NCI-H2227 treated with DMSO at 0.1 percent for 48 hours (cell line): ENCODE results near the gene SYCE1L.
A peak's percentile ranks its signal among the peaks of the same experiment; 100 is the strongest.
"Not testable (repeated sequence)": the region's sequence is repeated elsewhere in the genome, so short reads cannot be mapped to it uniquely, and the experiment has no call there.

Experiments used
- DNase-seq: peaks from one replicate; lab custom pipeline; 2025; lab: John Stamatoyannopoulos, UW

SYCE1L gene

DNA sequence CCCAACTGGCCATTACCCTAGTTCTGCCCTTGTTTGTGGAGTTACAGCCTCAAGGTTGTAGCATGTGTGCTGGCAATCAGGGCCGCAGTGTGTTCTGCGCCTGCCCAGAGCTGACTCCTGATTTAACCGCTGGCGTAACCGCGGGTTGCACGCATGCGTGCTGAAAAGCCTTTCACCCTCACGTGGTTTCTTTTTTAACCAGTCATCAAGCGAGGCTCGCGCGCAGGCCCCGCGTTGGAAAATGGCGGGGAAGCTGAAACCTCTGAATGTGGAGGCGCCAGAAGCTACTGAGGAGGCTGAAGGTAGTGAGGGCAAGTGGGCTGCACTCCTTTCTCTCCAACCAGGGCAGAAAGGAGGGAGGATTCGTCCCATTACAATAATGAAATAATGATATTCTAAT is at the start of gene SYCE1L:
Gene SYCE1L, plus strand, starts transcription at position 198 of the 400 bp plus-strand sequence. Its CDS starts 44 bp downstream, at position 242.
- no peak for DNase-seq

DNA sequence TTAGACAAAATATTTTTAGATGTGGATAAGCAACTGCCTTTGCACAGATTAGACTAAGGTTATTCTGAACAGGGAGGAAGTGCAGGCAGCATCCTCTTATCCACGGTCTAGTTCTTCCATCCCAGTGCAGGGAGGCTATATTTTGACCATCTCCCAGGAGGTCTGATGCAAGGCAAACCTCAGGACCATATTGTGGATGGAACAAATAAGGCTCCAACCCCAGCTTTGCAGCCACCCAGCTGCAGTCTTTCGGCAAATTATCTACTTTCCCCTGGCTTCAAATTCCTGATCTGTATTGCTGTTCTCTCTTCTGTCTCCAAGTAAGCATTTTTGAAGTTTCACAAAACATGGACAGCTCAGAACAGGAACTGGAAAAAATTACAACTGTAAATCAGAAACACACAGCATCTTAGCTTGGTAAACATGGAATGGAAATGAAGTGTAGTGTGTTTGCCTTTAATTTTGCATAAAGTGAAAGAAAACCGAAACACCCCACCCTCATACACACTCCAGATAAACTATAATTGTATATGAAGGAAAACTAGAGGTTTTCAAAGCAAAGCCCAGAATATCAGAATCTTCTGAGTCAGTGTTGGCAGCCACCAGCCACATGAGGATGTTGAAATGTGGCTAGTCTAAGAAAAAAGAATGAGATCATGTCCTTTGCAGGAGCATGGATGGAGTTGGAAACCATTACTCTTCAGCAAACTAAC is 41.7 kb upstream of the SYCE1L start:
- no peak for DNase-seq

GRCh38 chr16:77158293-77158692 is 40.9 kb upstream of the SYCE1L start:
- DNase-seq: no peak

DNA sequence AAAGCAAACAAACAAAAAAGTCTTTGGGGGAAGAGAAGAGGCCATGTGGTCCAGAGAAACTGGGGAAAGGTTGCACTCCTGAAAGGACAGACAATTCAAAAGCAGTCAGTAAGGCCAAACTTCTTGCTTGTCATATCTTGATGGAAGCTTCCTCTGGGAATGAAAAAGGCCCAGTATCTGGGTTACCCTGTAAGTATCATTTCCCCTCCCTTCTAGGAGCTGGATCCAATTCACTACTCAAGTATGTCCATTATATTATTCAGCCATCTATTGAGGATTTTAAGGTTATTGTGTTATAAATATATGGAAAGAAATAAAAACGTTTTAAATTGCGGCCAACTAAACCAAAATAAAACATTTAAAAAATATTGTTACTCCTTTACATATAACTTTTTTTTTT is 34.2 kb upstream of the SYCE1L start:
- no peak for DNase-seq

DNA sequence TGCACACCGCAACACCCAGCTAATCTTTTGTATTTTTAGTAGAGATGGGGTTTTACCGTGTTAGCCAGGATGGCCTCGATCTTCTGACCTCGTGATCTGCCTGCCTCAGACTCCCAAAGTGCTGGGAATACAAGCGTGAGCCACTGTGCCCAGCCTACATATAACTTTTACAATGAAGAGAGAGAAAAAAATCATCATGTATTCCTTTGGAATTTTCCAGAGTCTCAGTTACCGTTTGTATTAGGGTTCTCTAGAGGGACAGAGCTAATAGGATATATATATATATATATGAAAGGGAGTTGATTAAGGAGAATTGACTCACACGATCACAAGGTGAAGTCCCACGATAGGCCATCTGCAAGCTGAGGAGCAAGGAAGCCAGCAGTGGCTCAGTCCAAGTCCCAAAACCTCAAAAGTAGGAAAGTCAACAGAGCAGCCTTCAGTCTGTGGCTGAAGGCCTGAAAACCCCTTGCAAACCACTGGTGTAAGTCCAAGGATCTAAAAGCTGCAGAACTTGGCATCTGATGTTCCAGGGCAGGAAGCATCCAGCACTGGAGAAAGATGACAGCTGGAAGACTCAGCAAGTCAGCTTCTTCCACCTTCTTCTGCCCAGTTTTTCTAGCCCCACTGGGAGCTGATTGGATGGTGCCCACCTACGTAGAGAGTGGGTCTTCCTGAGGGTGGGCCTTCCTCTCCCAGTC is 33.5 kb upstream of the SYCE1L start:
- DNase-seq: not testable (repeated sequence)

DNA sequence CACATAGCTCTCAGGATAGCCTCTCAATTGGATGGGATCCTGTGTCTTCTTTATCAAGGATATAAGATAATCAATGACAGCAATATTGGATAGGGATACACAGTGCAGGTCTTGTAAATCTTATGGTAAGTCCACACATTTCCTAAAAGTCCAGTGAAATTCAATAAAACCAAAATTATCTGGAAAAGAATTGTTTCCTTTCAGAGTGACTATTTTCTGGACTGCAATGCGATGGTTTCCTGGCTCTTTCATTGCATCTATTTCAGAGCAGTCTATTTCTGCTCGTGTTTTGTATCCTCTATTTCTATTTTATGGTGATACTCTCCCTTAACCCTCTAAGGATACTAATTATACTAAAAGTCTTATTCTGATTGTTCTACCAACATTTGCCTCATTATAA is 32.5 kb upstream of the SYCE1L start:
- no peak for DNase-seq

GRCh38 chr16:77168901-77169300 is 30.3 kb upstream of the SYCE1L start:
- DNase-seq: no peak

GRCh38 chr16:77169650-77170236 is 29.5 kb upstream of the SYCE1L start:
- DNase-seq: peak; percentile 64

DNA sequence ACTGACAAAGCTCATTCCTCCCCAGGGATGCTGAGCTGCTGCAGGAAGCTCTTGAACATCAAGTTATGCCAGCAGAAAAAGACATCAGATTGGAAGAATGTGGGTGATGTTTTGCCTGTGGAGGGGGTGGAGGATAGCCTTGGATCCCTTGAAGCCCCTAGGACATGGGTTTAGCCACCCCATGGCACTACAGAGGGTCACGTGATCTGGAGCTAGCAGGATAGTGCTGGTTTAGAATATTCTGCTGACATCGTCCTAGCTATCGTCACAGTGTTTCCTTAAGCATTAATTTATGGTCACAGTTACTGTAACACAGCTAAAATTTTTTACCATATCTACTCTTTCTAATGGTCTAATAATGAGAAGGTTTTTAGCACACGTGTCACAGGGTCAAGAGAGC is 28.4 kb upstream of the SYCE1L start:
- no peak for DNase-seq

GRCh38 chr16:77171745-77172635 is 27.2 kb upstream of the SYCE1L start:
- DNase-seq: peak; percentile 65

- DNase-seq: no peak
Observed at GRCh38 chr16:77172951-77173350, 26.3 kb upstream of the SYCE1L start.

DNA sequence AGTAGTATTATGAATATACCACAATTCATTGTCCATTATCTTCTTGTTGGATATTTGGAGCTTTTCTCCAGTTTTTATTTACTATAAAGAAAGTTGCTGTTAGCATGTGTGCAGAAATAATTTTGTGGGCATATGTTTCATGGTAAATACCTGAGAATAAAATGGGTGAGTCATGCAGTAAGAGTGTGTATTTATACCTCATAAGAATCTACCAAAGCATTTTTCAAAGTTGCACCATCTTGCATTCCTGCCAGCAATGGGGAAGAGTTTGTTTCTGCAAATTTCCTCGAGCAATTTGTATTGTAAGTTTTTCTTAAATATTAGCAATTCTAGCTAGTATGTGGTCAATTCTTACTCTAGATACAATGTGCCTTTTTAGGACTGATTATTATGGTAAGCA is 16.1 kb upstream of the SYCE1L start:
- no peak for DNase-seq

- not testable (repeated sequence) for DNase-seq
Observed at GRCh38 chr16:77186298-77186697, 12.9 kb upstream of the SYCE1L start.

DNA sequence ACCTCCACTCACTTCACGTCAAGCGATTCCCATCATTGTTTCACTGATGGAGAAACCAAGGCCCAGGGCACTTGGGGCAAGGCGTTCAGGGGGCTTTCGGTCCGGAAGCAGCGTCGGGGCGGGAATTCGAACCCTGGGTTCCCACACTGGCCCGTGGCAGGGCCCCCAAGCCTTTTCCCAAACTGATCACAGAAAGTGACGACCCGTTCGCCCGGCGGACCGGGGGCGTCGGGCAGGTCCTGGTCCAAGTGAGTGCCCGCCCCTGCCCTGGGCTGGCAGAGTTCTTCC is 9.1 kb upstream of the SYCE1L start:
- no peak for DNase-seq

GRCh38 chr16:77190478-77191258 is 8.5 kb upstream of the SYCE1L start, which contains the start of gene MON1B:
Gene MON1B, plus strand, starts transcription at chr16:77191190. Its CDS starts 296 bp downstream, at chr16:77191486.
- peak; percentile 93 for DNase-seq

GRCh38 chr16:77191259-77191969 is 7.8 kb upstream of the SYCE1L start:
- peak; percentile 45 for DNase-seq

- no peak for DNase-seq
Observed at GRCh38 chr16:77193377-77193776, 5.8 kb upstream of the SYCE1L start.

GRCh38 chr16:77194295-77195231 is 4.6 kb upstream of the SYCE1L start:
- no peak for DNase-seq

GRCh38 chr16:77195411-77195810 is 3.8 kb upstream of the SYCE1L start:
- no peak for DNase-seq

- no peak for DNase-seq
Observed at GRCh38 chr16:77197747-77198146, 1.5 kb upstream of the SYCE1L start.
